Activated T-cell treated with anti-CD3 and anti-CD28 coated beads for 48 hours (primary cell): ENCODE results near the gene ZNF292.
"Not testable (repeated sequence)": the region's sequence is repeated elsewhere in the genome, so short reads cannot be mapped to it uniquely, and the experiment has no call there.

Experiments
- DNase-seq: peaks from one replicate; pipeline ENCODE4 v3.0.0-alpha.2; 2020; ENCODE audit warnings: low read depth

The ZNF292 gene

DNA sequence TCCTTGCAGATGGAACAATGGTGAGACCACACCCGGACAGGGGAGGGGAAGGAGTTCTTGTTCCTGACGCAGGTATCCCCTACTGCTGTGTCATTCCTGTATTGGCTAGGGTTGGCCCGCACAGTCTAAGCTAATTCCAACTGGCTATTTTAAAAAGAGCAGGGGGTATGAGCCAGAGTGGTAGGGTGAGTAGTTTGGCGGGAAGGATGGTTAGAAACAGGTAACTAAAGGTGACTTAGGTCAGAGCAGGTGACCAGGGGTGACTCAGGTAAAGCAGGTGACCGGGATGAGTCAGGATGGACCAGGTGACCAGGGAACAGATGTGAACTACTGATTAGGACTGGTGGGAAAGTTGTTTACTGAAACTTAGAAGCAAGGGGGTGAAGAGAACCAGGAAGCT is 58.0 kb downstream of the ZNF292 start:
- DNase-seq: no peak

GRCh38 chr6:87214831-87215230 is 59.5 kb downstream of the ZNF292 start:
- no peak for DNase-seq

- DNase-seq: no peak
Measured at GRCh38 chr6:87220997-87221396, 65.6 kb downstream of the ZNF292 start.

- DNase-seq: no peak
Measured at GRCh38 chr6:87222676-87223075, 67.3 kb downstream of the ZNF292 start.

DNA sequence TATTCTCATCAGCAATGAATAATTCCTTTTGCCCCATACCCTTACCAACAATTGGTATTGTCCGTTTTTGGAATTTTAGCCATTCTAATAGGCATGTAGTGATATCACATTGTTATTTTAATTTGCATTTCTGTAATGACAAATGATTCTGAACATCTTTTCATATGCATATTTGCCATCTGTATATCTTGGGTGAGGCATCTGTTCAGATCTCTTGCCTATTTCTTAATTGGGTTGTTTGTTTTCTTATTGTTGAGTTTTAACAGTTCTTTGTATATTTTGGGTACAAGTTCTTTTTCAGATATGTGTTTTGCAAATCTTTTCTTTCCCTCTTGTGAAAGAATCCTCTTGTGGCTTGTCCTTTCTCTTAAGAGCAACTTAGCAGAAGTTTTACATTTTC is 69.6 kb downstream of the ZNF292 start:
- DNase-seq: no peak

- DNase-seq: no peak
Measured at GRCh38 chr6:87225511-87225910, 70.1 kb downstream of the ZNF292 start.

- DNase-seq: no peak
Measured at GRCh38 chr6:87225937-87226336, 70.6 kb downstream of the ZNF292 start.

GRCh38 chr6:87230801-87231200 is 75.4 kb downstream of the ZNF292 start:
- no peak for DNase-seq

DNA sequence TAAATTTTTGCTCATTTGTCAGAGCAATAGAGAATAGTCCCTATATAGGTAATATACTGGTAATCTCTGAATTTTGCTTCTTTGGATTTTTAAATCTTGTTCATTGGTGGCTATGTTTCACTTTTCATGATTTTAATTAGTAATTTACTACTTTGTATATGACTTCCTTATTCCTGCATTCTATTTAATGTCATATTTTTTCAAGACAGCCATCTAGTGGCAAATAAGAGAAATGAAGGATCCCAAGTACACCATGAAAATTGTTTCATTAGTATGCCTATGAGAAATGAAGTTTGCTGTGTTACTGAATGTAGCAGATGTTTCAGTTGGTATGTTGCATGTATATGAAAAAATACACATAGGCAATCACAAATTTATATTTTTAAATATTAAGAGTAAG is 82.4 kb downstream of the ZNF292 start:
- no peak for DNase-seq

GRCh38 chr6:87239098-87239635 is 83.8 kb downstream of the ZNF292 start:
- not testable (repeated sequence) for DNase-seq

GRCh38 chr6:87241304-87241703 is 85.9 kb downstream of the ZNF292 start:
- no peak for DNase-seq

- DNase-seq: no peak
Measured at GRCh38 chr6:87242311-87242710, 86.9 kb downstream of the ZNF292 start.

DNA sequence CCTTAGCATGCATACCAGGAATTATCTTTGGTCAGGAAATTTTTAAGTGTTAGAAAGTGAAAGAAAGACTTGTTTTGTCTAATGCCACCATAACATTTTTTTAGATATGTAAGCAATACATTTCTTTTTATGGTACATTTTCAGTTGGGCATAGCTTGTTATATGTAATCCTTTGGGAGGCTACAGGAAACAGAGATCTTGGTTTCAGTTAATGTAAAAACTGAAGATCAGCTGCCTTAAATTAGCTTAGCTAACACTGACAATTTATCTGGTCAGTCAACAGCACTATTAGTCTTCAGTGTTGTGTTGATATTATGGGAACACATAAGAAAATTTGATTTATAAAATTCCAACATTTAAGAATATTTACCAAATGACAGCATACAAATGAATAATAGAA is 88.4 kb downstream of the ZNF292 start:
- DNase-seq: no peak

- DNase-seq: no peak
Measured at GRCh38 chr6:87244380-87244779, 89.0 kb downstream of the ZNF292 start.

DNA sequence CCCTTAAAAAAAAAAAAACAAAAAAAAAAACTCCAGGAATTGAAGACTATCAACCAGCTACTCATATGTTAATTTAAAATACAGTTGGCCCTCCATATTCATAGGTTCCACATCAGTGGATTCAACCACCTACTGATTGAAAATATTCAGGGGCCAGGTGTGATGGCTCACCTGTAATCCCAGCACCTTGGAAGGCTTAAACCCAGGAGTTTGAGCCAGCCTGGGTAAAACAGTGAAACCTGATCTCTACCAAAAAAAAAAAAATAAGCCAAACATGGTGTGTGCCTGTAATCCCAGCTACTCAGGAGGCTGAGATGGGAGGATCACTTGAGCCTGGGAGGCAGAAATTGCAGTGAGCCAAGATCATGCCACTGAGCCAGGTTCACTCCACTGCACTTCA is 94.7 kb downstream of the ZNF292 start:
- DNase-seq: no peak

DNA sequence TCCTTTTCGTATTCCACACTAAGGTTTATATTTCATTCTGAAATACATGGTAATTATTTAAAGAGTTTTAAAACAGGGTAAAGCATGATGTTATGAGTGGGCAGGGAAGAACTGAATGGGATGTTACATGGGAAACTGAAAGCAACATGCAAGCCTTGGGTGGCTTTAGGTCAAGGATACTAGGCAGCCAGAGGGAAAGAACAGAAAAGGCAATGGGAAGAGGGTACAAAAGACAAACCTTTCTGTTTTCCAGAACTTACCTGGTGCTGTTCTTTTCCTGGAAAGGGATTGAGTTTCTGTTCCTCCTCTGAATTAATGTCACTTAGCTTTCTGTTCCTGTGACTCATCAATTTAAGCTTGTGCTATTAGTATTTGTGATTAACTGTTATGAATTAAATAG is 95.9 kb downstream of the ZNF292 start:
- no peak for DNase-seq

DNA sequence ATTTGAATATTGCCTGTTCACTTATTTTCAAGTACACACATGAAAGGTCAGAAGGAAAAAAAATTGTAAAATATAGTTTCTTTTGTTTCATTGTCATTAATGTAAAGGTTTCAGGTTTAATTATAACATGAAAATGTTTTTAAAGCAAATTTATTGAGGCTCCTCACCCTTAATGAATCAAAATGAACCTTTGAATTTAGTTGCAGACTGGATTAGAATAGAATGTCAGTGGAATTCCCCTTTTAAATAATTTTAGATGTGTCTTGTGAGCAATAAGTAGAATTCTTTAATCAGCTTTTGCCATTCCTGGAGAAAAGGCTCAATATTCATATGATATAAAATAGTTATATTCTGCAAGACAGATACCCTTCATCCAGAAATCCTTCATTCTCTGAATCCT is 96.4 kb downstream of the ZNF292 start:
- no peak for DNase-seq

DNA sequence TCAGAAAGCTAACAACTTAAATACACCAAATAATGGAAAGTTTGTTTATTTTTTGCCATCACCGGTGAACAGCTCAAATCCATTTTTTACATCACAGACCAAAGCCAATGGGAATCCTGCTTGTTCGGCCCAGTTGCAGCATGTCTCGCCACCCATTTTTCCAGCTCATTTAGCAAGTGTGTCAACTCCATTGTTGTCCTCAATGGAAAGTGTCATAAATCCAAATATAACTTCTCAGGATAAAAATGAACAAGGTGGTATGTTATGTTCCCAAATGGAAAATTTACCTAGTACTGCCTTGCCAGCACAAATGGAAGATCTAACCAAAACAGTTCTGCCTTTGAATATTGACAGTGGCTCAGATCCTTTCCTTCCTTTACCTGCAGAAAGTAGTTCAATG is 101.7 kb downstream of the ZNF292 start:
- DNase-seq: no peak

DNA sequence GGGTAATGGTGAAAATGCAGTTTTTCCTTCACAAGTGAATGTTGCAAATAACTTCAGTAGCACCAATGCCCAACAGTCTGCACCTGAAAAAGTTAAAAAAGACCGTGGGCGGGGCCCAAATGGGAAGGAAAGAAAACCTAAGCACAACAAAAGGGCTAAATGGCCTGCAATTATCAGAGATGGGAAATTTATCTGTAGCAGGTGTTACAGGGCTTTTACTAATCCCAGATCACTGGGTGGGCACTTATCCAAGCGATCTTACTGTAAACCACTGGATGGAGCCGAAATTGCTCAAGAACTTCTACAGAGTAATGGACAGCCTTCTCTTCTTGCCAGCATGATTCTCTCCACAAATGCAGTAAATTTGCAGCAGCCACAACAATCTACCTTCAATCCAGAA is 102.2 kb downstream of the ZNF292 start:
- no peak for DNase-seq

- DNase-seq: no peak
Measured at GRCh38 chr6:87257975-87258374, 102.6 kb downstream of the ZNF292 start.

DNA sequence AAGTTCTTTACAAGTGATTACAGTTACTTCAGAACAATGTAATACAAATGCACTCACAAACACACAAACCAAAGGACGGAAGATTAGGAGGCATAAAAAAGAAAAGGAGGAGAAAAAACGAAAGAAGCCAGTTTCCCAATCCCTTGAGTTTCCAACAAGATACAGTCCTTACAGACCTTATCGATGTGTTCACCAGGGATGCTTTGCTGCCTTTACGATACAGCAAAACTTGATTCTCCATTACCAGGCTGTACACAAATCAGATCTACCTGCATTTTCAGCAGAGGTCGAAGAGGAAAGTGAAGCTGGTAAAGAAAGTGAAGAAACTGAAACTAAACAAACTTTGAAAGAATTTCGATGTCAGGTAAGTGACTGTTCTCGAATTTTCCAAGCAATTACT is 104.4 kb downstream of the ZNF292 start:
- DNase-seq: no peak

- DNase-seq: no peak
Measured at GRCh38 chr6:87261534-87261933, 106.2 kb downstream of the ZNF292 start.

GRCh38 chr6:87264481-87264880 is 109.1 kb downstream of the ZNF292 start:
- no peak for DNase-seq

DNA sequence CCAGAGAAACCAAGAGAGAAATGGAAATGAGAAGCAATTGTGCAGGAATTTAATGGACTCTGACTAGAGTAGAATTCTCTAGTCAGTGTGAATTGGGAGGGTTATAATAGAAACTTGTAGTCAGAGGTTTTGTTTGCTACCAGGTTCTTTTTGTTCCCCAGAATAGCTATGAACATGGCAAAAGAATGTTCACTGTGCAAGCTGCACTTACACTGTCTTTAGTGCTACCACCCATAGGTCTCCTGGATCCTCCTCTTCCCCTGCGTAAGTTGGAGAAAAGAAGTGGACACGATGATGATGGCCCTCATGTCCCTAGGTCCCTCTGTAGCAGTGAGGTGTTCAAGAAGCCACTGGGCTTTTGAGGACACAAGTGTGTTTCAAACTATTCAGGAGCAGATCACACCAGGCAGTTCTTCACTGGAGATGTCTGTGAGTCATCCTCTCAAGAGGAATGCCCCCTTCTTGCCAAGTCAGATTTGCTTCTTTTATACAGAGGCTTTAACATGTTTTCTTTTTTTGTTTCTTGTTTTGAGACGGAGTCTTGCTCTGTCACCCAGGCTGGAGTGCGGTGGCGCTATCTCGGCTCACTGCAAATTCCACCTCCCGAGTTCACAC is 119.4 kb downstream of the ZNF292 start:
- no peak for DNase-seq

GRCh38 chr6:87276624-87277023 is 121.3 kb downstream of the ZNF292 start:
- no peak for DNase-seq
